Muscle layer of duodenum (tissue), 2 donors: ENCODE measurements around the gene FN3K.

Experiments
- H3K27ac ChIP-seq: one replicate; pipeline ENCODE4 v1.7.0; 2013; ENCODE audit warnings: mild to moderate bottlenecking, low read length
- H3K27me3 ChIP-seq: one replicate; pipeline ENCODE4 v1.7.0; 2013; ENCODE audit warnings: low read depth, mild to moderate bottlenecking, control low read depth, low read length
- H3K36me3 ChIP-seq, 2 donors: one replicate each; pipeline ENCODE4 v1.7.0; 2013; ENCODE audit warnings: low read length in 2 of 2, control low read depth in 1 of 2, mild to moderate bottlenecking in 1 of 2; ENCODE audit not compliant: insufficient read depth in 2 of 2, control insufficient read depth in 1 of 2
- H3K4me1 ChIP-seq, 2 donors: one replicate each; pipeline ENCODE4 v1.7.0; 2013; ENCODE audit warnings: low read length in 2 of 2, mild to moderate bottlenecking in 2 of 2, control low read depth in 1 of 2, moderate library complexity in 1 of 2; ENCODE audit not compliant: insufficient read depth in 2 of 2, control insufficient read depth in 1 of 2
- H3K4me3 ChIP-seq, 2 donors: one replicate each; pipeline ENCODE4 v1.7.0; 2013; ENCODE audit warnings: low read length in 2 of 2, low read depth in 1 of 2, mild to moderate bottlenecking in 1 of 2
- H3K9me3 ChIP-seq, 2 donors: one replicate each; pipeline ENCODE4 v1.7.0; 2013; ENCODE audit warnings: low read length in 2 of 2, control low read depth in 1 of 2, mild to moderate bottlenecking in 1 of 2; ENCODE audit not compliant: control insufficient read depth in 1 of 2
- donor health status: healthy.

FN3K gene

DNA sequence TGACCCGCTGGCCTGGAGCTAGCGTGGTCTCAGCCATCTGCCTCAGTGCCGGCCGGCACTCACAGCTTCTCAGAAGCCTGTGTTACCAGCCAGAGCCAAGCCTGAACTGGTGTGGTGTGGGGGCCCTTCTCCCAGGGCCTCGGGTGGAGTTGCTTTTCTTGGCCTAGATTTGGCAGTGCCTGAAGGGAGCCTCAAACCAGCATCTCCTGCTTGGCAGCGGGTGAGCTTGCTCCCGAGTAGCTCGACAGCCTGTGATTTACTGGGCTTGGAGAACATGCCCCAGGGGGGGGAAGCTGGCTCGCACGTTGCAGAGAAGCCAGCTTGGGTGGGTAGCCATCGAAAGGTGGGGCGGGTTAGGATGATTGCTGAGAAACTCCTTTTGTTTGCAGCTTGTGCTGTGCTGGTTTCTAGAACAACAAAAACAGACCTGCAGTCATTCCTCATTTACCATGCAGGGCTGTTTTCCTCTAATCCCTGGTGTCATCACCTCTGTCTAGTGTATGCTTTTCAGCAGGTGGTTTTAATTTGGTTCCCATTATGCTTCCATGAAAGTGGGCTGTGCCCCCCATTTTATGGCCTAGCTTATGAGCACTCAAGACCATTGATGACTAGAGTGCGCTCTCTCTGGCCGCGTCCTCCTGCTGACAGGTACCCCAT lies 58.7 kb downstream of the FN3K start:
- H3K27ac ChIP-seq, result no peak overlapping the region
- no peaks in the 10 kb centered on the region for H3K27me3 ChIP-seq
- no peak overlapping the region for H3K4me3 ChIP-seq
- peaks cover 0 to 18% of the 10 kb centered on the region in 2 donors for H3K4me1 ChIP-seq
- H3K36me3 ChIP-seq, result peaks cover 0 to 7% of the 10 kb centered on the region in 2 donors
- no peaks in the 10 kb centered on the region for H3K9me3 ChIP-seq

DNA sequence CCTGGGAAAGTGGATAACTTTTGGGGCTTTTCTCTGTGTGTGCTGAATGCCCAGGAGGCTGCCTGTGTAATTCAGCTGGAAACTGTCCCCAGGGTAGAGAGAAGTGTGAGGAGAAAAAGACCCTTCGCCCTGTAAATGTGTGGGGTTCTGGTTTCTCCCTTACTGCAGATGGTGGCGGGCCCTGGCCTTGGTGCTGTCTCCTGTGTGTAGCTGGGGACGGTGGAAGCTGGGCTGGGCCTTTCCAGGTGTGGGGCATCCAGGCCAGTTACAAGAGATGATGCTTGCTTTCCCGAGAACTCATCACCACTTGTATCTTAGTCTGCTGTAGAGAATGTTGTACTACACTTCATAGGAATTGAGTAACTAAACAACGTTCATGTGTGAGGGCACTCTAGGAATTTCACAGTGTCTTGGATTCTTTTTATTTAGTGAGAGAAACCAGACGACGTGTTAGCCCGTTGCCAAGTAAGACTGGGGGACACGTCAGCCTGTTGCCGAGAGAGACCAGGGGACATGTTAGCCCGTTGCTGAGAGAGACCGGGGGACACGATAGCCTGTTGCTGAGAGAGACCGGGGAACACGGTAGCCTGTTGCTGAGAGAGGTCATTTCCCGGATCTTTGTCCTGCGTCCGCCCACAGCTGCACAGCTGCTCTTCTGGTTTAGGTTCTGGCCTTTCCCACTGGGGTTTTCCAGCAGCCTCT lies 59.5 kb downstream of the FN3K start:
- peaks cover 0 to 9% of the 10 kb centered on the region in 2 donors for H3K36me3 ChIP-seq

GRCh38 chr17:82795615-82796014 lies 60.2 kb downstream of the FN3K start:
- H3K27ac ChIP-seq, result peak overlapping the region; percentile 59
- peaks cover 0 to 18% of the 10 kb centered on the region in 2 donors for H3K4me1 ChIP-seq
- H3K9me3 ChIP-seq, result no peaks in the 10 kb centered on the region
- no peak overlapping the region for H3K4me3 ChIP-seq
- H3K36me3 ChIP-seq, result peaks cover 4 to 16% of the 10 kb centered on the region in 2 donors
- H3K27me3 ChIP-seq, result no peaks in the 10 kb centered on the region

More for the DNA sequence above, 59.5 kb downstream of the FN3K start:
- Histone ChIP-seq H3K27me3 (no peaks in the 10 kb centered on the region), H3K4me3 (no peak overlapping the region), H3K4me1 (peaks cover 0 to 18% of the 10 kb centered on the region in 2 donors), H3K9me3 (no peaks in the 10 kb centered on the region), H3K27ac (peak overlapping the region; percentile 59)

DNA sequence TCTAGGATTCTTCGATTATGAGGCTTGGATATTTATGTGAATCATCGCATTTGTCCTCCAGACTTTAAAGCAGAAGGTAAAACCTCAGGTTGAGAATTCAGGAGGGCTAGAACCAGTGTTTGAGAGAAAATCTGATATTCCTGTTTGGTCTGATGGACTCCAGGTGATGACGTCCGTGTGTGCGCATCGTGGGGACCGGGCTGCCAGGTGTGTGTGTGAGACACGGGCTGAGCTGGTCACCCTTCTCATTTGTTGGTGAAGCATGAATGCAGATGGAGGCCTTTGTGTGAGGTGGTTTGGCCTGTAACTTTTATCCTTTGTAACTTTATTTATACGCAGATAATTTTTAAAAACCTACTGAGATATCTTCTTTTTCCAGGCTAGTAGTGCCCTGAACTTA lies 61.6 kb downstream of the FN3K start:
- Histone ChIP-seq H3K4me3 (no peak overlapping the region), H3K9me3 (no peaks in the 10 kb centered on the region), H3K36me3 (peaks cover 5 to 14% of the 10 kb centered on the region in 2 donors), H3K27me3 (no peaks in the 10 kb centered on the region), H3K27ac (no peak overlapping the region), H3K4me1 (peaks cover 0 to 18% of the 10 kb centered on the region in 2 donors)

DNA sequence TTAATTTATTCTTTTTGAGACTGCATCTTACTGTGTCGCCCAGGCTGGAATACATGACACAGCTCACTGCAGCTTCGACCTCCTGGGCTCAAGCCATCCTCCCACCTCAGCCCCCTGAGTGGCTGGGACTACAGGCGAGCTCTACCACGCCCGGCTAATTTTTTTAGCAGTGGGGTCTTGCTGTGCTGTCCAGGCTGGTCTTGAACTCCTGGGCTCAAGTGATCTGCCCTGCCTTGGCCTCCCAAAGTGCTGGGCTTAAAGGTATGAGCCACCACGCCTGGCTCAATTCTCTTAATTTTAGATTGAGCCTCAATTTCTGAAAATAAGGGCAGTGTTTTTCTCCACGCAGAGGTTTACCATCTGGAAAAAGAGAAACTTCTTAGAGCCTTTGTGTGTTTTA lies 63.3 kb downstream of the FN3K start:
- Histone ChIP-seq H3K27ac (no peak overlapping the region), H3K27me3 (no peaks in the 10 kb centered on the region), H3K4me3 (no peak overlapping the region), H3K4me1 (peaks cover 0 to 11% of the 10 kb centered on the region in 2 donors), H3K9me3 (no peaks in the 10 kb centered on the region), H3K36me3 (peaks cover 5 to 14% of the 10 kb centered on the region in 2 donors)

DNA sequence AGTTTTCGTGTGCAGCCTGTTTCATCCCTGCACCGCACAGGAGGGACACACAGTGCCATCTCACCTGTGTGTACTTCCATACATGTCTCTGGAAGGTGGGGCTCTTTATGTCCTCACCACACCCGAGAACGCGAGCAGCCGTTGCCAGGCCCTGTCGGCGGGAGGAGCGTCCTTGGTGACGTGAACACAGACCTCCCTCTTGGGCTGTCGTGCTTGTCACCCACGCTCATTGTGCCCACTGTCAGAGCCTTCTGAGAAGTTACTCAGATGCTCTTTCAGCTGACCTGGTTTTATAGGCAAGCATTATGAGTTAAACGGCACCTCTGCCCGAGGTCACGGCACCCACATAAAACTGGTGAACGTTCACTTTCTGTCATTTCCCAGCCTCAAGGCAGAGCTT lies 64.2 kb downstream of the FN3K start:
- H3K27ac ChIP-seq, result no peak overlapping the region
- no peaks in the 10 kb centered on the region for H3K27me3 ChIP-seq
- H3K36me3 ChIP-seq, result peaks cover 5 to 14% of the 10 kb centered on the region in 2 donors
- H3K4me1 ChIP-seq, result peaks cover 0 to 3% of the 10 kb centered on the region in 2 donors
- no peak overlapping the region for H3K4me3 ChIP-seq
- H3K9me3 ChIP-seq, result no peaks in the 10 kb centered on the region
